Measurements from ENCODE around the gene PTPRZ1.

The PTPRZ1 gene

DNA sequence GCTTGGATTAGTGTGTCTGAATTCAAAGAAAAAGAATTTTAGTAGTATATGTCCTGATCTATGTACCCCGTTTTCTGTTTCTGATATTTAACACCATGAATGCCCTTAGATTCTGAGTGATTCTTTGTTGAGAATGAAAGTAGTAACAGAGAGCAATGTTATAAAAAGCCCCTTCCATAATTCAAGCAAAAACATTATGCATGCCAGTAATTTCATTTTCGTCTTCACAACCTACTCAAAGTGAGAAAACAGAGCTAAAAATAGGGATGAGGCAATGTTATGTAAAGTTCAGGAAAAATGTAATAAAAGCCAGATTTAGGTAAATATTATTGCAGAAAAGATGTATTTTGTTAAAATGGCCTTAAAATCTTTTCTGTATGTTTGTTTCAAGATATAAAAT, 28.1 kb downstream of the PTPRZ1 start:
- no peak for DNase-seq

DNA sequence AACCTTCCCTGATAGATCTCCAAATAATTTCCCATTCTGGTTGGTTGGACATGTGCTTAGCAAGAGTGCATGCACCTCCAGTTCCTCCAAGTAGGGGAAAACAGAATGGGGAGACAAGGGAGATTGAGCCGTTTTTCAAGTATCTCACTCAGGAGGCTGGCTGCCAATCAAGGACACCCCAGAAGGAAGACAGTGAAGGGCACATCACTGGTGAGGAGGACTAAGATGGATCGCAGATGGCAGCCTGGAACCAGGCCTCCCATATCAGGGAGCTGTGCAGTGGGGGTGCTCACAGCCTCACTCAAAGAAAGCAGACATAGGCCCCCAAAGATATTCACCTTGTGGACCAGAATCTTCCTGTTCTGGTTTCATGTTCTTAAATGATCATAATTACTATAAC, 31.2 kb downstream of the PTPRZ1 start:
- DNase-seq, result no peak

DNA sequence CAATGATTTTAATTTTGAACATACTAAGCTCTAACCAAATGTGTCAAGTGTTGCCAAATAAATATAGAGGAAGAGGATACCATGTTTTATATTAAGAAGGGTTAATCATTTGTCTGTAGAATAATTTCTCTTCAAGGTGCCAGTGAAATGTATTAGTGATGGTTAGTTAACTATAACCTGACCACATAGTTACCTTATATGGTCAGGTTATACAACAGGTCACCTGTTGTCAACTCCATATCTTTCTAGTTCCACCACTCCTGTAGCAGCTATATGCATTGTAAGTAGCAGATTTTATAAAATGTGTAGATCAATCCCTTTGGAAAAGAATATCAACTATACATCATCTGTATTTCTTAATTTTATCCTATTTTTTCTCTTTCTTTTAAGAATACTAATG, 35.1 kb downstream of the PTPRZ1 start:
- DNase-seq, result no peak

GRCh38 chr7:121909716-121910345, 36.9 kb downstream of the PTPRZ1 start:
- DNase-seq, result no peak

- DNase-seq, result no peak
Measured at GRCh38 chr7:121913947-121914675, 41.1 kb downstream of the PTPRZ1 start.

DNA sequence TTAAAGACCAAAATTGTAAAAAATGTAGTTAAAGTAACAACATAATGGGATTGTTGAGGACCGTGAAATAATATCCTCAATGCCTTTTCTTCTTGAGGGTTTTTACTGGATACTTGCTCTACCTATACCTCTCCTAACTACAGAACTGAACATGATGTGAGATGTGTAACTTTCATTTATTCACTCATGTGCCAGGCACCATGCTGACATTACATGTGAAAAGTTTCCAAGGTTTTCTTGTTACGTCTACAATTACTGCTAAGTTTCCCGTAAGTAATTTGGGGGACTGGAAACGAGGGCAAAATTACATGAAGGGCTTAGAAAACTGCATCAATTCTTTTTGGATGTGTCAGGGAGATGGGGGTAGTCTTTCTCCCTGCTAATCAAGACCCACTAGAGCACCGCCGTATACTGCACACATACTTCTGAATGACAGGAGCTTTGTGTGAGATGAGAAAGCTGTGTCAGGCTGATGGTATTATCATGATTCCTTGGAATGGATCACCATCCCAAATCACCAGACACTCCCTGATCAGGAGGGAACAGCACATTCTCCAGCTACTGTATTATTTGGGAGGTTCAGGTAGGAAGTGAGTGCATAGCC, 41.8 kb downstream of the PTPRZ1 start:
- no peak for DNase-seq

DNA sequence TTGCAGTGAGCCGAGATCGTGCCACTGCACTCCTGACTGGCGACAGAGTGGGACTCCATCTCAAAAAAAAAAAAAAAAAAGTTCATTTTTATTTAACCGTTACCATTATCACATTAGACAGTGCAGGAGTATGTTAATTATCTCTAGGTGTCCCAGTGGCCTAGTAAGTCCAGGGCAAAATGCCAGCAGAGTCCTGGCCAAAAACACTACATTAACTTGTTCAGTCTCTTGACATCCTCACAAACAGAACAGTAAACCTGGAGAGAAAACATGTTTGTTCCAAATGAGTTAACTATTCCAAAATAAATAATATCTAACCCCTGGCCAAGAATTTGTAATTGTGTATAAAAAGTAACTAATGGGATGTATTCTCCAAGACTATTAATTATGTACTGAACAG, 43.2 kb downstream of the PTPRZ1 start:
- DNase-seq, result no peak

GRCh38 chr7:121919986-121920385, 47.0 kb downstream of the PTPRZ1 start:
- no peak for DNase-seq

DNA sequence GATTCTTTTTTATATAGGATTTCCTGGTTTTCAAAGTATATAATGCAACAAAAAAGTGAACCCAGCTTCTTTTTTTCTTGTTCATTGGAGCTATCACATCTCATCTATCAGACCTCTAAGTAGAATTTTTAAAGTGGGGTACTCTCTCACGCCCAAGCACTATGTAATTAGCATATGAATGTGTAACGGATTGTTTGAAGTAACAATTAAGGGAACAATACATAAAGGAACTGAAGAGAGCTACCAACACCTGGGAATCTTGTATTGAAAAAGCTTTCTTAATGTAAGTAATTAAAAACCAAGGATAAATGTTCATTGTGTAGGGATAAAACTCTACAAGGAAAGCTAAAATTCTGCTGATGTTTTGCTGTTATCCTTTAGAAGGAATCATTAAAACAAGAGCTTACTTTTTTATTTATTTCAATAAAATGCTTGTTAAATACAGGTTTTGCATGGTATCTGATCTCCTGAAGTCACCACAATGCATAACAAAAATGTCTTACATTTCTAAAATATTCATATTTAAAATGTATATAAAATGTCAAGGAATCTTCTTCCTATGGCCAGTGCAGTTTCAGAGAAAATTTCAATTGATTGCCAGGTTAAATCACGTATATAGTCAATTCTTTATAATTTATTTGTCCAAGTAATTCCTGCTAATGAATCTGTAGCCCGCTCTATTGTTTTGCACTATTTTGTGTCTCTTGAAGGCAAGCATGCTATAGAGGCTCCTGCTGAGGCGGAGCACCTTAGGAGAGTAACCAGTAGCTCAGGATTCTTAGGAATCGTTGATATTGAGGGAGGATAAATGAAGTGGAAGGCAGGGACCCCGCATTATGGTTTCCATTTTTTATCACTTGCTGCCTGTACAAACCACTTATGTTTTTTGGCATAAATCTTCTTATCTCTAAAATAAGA, 51.6 kb downstream of the PTPRZ1 start:
- no peak for DNase-seq

DNA sequence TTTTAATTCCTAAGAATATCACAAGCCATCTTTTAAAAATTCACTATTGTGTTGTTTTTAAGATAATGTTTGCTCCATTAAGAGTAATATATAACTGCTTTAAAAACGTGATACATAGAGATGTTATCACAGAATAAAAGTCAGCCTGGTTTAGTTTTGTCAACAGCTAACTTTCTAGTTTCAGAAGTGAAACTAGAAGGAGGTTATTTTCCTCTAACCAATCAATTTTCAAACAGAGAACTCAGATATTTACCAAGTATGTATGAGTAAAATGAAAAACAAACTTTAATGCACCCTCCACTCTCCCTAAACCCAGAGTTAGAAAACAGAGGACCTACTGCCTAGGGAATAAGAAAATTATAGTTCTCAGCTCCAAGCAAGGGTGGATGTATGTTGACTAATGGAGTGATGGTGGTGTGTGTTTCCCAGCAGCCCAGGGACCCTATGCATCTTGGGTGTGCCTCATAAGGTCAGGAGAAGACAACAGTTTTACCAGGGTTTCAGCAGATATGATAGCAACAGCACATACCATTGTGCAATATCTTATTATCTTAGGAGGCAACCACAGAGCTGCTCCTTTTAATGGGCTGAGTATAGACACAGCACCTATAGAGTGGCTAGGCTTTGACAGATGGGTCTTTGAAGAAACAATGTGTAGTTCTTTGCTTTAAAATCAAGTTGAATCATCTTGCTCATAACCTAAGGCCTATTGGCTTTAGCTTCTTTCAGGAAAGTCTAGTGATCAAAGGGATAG, 58.4 kb downstream of the PTPRZ1 start:
- no peak for DNase-seq

DNA sequence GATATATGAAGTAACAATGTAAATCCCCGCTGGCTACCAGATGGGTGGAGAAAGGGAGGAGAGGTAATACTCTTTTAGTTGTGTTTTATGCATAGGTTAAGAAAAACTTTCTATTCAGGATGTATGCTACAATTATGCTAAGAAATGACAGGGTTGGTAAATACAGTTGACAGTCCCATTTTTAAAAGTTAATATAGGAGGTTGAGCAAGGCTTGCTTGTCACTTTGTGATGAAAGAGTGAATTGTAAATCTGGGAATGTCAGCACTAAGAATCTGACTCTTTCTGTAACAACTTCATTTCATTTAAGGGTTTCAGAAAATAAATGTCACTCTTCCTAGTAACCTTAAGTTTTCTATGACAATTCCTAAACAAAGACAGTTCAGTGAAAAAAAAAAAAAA, 59.8 kb downstream of the PTPRZ1 start:
- no peak for DNase-seq

DNA sequence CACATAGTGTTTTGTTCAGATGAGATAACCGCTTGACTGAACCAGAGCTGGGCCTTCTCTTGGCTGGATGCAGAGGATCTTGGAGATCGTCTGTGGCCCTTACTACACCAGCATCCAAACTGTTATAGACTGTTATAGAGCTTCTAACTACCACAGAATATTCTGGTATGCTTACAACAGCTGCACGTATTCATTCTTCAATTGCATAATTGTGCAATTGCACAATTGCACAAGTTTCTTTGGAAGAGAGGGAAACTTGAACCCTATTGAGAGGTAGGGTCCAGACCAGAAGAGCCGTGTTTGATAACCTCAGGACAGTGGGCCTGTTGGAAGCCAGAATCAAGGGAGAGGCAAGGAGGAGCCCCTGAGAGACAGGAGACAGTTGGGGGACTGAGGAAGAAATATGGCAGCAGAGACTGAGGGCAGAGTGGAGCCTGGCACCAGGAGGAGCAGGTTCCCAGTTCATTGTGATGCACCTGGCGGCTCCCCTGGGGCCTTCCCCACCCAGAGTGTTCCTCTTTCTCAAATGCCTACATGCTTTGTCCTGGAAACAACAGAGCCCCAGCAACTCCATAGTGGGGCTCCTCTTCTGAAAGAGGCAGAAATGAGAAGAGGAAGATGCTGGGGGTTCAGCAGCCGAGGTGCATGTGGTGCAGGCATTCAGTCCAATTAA, 64.1 kb downstream of the PTPRZ1 start:
- no peak for DNase-seq

- no peak for DNase-seq
Measured at GRCh38 chr7:121938429-121938996, 65.6 kb downstream of the PTPRZ1 start.

GRCh38 chr7:121940918-121941317, 68.0 kb downstream of the PTPRZ1 start:
- DNase-seq, result no peak

GRCh38 chr7:121941830-121942229, 68.9 kb downstream of the PTPRZ1 start:
- DNase-seq, result no peak

DNA sequence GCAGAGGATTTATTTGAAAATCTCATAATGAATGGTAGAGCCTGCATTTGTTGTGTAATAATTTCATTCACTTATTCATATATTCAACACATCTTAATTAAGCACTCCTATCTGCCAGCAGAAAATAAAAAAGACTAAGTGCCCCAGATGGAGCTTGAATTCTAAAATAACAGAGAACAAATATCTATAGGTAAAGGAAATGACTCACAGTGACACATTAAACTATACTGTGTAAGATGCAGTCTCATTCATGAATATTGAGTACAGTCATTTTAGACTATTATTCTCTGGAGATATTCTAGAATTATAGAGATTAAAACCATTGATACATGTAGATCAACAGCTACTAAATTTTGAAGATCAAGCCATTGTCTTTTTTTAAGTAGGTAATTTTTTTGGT, 72.1 kb downstream of the PTPRZ1 start:
- no peak for DNase-seq

- DNase-seq, result no peak
Measured at GRCh38 chr7:121945480-121946236, 72.7 kb downstream of the PTPRZ1 start.

DNA sequence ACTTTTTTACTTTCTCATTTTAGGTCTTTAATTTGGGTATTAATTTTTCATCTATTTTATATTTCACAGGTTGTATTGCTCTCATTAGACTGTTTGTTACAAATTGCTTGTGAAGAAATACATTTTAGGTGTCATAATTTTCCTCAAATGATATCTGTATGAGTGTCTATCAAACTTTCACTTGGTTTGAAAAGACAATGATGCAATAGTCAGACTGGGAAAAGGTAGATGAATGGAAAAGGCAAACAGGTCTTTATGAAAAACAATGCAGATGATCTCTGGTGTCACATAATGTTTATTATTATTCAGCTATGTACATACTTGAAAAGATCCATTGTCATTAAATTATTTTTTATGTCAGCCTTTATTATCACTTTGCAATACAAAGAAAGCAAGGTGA, 80.2 kb downstream of the PTPRZ1 start:
- no peak for DNase-seq

- no peak for DNase-seq
Measured at GRCh38 chr7:121953601-121954000, 80.6 kb downstream of the PTPRZ1 start.

GRCh38 chr7:121954803-121955202, 81.8 kb downstream of the PTPRZ1 start:
- DNase-seq, result no peak

DNA sequence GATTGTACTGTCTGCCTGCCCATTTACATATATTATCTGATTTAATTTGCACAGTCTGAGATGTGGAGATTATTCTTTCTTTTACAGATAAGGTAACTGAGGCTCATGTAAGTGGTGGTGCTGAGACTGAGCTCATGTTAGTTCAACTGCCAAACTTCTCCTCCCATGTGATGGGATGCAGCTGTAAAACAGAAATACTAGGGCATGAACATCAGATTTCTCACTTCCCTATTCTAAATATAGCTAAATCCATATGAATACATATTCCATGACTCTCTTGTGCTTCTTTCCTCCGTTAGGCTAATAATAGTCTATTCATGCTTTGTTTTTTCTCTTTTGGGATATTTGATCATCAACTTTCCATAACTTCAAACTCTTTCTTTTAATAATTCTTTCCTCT, 84.7 kb downstream of the PTPRZ1 start:
- no peak for DNase-seq
